ENCODE measurements around the gene RASD1. TPM values are rescaled to one million over a fixed set of nuclear protein-coding genes. Genes with fewer than 3 reads are reported as not detected.

RASD1 gene
- total RNA-seq, 1 experiment from 2014 or later, result 0.30 TPM

GRCh38 chr17:17527956-17528500 lies 31.8 kb upstream of the RASD1 start:
- ChIA-PET POLR2A (no interaction called here), RAD21 (ENCODE audit: low non-redundant PET in 1 of 2, low total read pairs in 2 of 2, uncharacterized antibody in 2 of 2, unreplicated experiment in 2 of 2) (no interaction called here), CTCF (interaction anchor here (1.1 kb wide), 1 partner anchor 31 kb away, joined by 3 read pairs; no protein-coding TSS in a partner anchor)
- Histone ChIP-seq H3K9ac (ENCODE audit: low read length) (no peak overlapping the region), H3K27me3 (ENCODE audit: insufficient read depth, low read length) (no peaks in the 10 kb centered on the region), H3K4me3 (replicated peaks in 1 of 2; ENCODE audit: low read depth in 1 of 2, low read length in 2 of 2) (no peak overlapping the region), H3K9me2 (ENCODE audit: insufficient read depth) (no peaks in the 10 kb centered on the region), H4K20me1 (ENCODE audit: insufficient read depth) (no peaks in the 10 kb centered on the region), H3K9me3 (ENCODE audit: control insufficient read depth in 1 of 2, insufficient read depth in 1 of 2, low read depth in 1 of 2, low read length in 2 of 2) (no peaks in the 10 kb centered on the region), H2AFZ (ENCODE audit: low read depth, low read length, poor library complexity, severe bottlenecking) (no peak overlapping the region), H3K4me1 (ENCODE audit: control insufficient read depth in 1 of 2, insufficient read depth in 2 of 2, low read length in 2 of 2) (no peaks in the 10 kb centered on the region), H3K27ac (ENCODE audit: low read depth, low read length) (no peak overlapping the region), H3K4me2 (ENCODE audit: low read length) (no peak overlapping the region), H3K36me3 (ENCODE audit: control insufficient read depth in 1 of 2, insufficient read depth in 2 of 2, low read length in 2 of 2) (no peaks in the 10 kb centered on the region), H3K79me2 (ENCODE audit: insufficient read depth, low read length) (no peaks in the 10 kb centered on the region)
- intact Hi-C loops (cut with micrococcal nuclease), result no loop called here
- ATAC-seq (no peak), DNase-seq (ENCODE audit: low read depth, low spot score) (no peak)
- BruUV-seq (replicated peaks), result no TSS peak
- TF ChIP-seq, protein P1, sequence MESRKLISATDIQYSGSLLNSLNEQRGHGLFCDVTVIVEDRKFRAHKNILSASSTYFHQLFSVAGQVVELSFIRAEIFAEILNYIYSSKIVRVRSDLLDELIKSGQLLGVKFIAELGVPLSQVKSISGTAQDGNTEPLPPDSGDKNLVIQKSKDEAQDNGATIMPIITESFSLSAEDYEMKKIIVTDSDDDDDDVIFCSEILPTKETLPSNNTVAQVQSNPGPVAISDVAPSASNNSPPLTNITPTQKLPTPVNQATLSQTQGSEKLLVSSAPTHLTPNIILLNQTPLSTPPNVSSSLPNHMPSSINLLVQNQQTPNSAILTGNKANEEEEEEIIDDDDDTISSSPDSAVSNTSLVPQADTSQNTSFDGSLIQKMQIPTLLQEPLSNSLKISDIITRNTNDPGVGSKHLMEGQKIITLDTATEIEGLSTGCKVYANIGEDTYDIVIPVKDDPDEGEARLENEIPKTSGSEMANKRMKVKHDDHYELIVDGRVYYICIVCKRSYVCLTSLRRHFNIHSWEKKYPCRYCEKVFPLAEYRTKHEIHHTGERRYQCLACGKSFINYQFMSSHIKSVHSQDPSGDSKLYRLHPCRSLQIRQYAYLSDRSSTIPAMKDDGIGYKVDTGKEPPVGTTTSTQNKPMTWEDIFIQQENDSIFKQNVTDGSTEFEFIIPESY (IDR thresholded peaks at IDR 0.05; ENCODE audit: extremely low read depth, insufficient replicate concordance, low read length), result no peak
- TF ChIP-seq ZNF274 (IDR thresholded peaks at IDR 0.05; ENCODE audit: low read depth, low read length) (no peak), MAX (IDR thresholded peaks at IDR 0.05) (no peak), SRF (IDR thresholded peaks at IDR 0.05; ENCODE audit: low read depth) (no peak), RAD21 (IDR thresholded peaks at IDR 0.05; ENCODE audit: low read depth) (no peak), FOSL1 (IDR thresholded peaks at IDR 0.05; ENCODE audit: low read depth) (no peak), SP1 (IDR thresholded peaks at IDR 0.05; ENCODE audit: low read depth) (no peak), ZFX (IDR thresholded peaks at IDR 0.05) (no peak), JUND (IDR thresholded peaks at IDR 0.05) (no peak), TCF7L2 (IDR thresholded peaks at IDR 0.05; ENCODE audit: borderline replicate concordance, extremely low read depth, insufficient read depth, insufficient read length) (no peak), SIN3A (IDR thresholded peaks at IDR 0.05; ENCODE audit: low read depth) (no peak), EZH2phosphoT487 (IDR thresholded peaks at IDR 0.05; ENCODE audit: borderline replicate concordance) (no peak), POLR2A (IDR thresholded peaks at IDR 0.05; ENCODE audit: borderline replicate concordance, extremely low read depth, insufficient read depth, insufficient read length) (no peak), CBX3 (IDR thresholded peaks at IDR 0.05; ENCODE audit: low read depth) (no peak), ELF1 (IDR thresholded peaks at IDR 0.05; ENCODE audit: borderline replicate concordance, low read depth) (no peak), YY1 (IDR thresholded peaks at IDR 0.05; ENCODE audit: extremely low read depth, insufficient replicate concordance, low read depth, low read length) (no peak), POLR2AphosphoS5 (IDR thresholded peaks at IDR 0.05; ENCODE audit: low read depth, low read length) (no peak)
- TF ChIP-seq, protein P2, sequence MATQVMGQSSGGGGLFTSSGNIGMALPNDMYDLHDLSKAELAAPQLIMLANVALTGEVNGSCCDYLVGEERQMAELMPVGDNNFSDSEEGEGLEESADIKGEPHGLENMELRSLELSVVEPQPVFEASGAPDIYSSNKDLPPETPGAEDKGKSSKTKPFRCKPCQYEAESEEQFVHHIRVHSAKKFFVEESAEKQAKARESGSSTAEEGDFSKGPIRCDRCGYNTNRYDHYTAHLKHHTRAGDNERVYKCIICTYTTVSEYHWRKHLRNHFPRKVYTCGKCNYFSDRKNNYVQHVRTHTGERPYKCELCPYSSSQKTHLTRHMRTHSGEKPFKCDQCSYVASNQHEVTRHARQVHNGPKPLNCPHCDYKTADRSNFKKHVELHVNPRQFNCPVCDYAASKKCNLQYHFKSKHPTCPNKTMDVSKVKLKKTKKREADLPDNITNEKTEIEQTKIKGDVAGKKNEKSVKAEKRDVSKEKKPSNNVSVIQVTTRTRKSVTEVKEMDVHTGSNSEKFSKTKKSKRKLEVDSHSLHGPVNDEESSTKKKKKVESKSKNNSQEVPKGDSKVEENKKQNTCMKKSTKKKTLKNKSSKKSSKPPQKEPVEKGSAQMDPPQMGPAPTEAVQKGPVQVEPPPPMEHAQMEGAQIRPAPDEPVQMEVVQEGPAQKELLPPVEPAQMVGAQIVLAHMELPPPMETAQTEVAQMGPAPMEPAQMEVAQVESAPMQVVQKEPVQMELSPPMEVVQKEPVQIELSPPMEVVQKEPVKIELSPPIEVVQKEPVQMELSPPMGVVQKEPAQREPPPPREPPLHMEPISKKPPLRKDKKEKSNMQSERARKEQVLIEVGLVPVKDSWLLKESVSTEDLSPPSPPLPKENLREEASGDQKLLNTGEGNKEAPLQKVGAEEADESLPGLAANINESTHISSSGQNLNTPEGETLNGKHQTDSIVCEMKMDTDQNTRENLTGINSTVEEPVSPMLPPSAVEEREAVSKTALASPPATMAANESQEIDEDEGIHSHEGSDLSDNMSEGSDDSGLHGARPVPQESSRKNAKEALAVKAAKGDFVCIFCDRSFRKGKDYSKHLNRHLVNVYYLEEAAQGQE (IDR thresholded peaks at IDR 0.05; ENCODE audit: low read depth), result no peak
- TF ChIP-seq, protein P3, sequence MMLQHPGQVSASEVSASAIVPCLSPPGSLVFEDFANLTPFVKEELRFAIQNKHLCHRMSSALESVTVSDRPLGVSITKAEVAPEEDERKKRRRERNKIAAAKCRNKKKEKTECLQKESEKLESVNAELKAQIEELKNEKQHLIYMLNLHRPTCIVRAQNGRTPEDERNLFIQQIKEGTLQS (IDR thresholded peaks at IDR 0.05), result no peak
- TF ChIP-seq, protein P4, sequence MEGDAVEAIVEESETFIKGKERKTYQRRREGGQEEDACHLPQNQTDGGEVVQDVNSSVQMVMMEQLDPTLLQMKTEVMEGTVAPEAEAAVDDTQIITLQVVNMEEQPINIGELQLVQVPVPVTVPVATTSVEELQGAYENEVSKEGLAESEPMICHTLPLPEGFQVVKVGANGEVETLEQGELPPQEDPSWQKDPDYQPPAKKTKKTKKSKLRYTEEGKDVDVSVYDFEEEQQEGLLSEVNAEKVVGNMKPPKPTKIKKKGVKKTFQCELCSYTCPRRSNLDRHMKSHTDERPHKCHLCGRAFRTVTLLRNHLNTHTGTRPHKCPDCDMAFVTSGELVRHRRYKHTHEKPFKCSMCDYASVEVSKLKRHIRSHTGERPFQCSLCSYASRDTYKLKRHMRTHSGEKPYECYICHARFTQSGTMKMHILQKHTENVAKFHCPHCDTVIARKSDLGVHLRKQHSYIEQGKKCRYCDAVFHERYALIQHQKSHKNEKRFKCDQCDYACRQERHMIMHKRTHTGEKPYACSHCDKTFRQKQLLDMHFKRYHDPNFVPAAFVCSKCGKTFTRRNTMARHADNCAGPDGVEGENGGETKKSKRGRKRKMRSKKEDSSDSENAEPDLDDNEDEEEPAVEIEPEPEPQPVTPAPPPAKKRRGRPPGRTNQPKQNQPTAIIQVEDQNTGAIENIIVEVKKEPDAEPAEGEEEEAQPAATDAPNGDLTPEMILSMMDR (IDR thresholded peaks at IDR 0.05 in 2 of 3, conservative IDR thresholded peaks at IDR 0.05 in 1 of 3; ENCODE audit: borderline replicate concordance in 1 of 3, insufficient read depth in 1 of 3, low read depth in 2 of 3, low read length in 2 of 3), result no peak

Measured in HCT116 (cell line).